Measurements from ENCODE around the gene RPS5.

The RPS5 gene

DNA sequence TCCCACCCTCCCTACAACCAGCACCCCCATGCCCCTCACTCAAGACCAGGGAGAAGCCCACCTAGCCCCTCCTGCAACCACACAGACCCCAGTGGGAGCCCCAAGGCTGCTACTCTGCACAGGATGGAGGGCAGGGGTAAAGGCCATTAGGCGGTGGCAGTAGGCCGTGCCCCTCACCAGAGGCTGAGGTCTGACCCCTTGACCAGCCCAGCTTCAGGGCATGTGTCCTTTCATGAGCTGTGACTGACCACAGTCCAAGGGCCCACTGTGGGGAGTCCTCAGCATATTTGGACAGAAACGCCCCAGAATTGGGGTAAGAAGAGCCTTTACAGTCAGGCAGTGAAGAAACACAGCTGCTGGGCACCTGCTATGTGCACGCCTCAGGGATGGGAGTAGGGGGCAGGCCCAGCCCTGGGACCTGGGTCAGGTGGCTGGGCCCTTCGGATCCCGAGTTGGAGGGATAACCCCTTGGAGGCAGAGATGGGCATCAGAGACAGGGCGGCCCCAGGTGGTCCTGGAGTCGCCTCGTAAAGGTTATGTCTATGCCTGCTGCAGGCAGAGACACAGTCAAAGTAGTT lies 1.7 kb upstream of the RPS5 start:
- DNase-seq (ENCODE audit: low read depth in 2 of 3, low spot score in 1 of 3) = no peak

- DNase-seq (ENCODE audit: low read depth in 2 of 3, low spot score in 1 of 3) = no peak
Observed at GRCh38 chr19:58385891-58386575, 1.0 kb upstream of the RPS5 start.

GRCh38 chr19:58387338-58388174 lies 487 bp downstream of the RPS5 start:
- no peak for DNase-seq (ENCODE audit: low read depth in 2 of 3, low spot score in 1 of 3)

GRCh38 chr19:58388175-58388526 lies 1.1 kb downstream of the RPS5 start:
- DNase-seq (ENCODE audit: low read depth in 2 of 3, low spot score in 1 of 3) = no peak

DNA sequence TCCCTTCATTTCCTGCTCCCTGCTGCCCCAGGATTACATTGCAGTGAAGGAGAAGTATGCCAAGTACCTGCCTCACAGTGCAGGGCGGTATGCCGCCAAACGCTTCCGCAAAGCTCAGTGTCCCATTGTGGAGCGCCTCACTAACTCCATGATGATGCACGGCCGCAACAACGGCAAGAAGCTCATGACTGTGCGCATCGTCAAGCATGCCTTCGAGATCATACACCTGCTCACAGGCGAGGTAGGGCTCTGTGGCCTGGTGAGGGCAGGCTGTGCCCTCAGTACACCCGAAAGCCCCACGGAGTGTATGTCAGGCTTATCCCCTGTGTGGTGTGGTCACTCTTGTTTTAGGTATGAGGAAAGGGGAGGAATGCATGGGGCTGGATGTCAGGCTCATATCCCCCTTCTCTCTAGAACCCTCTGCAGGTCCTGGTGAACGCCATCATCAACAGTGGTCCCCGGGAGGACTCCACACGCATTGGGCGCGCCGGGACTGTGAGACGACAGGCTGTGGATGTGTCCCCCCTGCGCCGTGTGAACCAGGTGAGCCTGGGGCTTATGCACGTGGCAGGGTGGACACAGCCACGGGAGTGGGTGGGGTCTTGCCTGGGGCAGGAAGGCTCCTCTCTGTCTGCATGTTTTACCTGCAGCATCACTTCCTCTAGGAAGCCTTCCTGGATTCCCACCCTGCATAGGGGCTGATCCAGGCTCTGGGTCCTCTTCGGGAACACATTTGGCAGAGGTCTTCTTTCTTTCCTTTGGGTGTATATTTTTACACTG lies 6.1 kb downstream of the RPS5 start:
- DNase-seq (ENCODE audit: low read depth in 2 of 3, low spot score in 1 of 3) = no peak

DNA sequence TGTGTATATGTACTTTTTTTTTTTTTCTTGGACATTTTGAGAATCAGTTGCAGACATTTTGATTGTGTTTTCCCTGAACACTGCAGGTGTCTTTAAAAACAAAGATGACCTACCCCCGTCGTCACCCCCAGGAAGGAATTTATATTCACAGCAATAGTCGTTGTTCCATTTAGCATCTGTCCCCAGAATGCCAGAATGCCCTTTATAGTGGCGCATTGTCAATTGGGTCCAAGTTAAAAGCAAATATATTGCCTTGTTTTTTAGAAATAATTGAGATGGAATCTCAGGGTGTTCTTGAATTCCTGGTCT lies 6.6 kb downstream of the RPS5 start:
- DNase-seq (ENCODE audit: low read depth in 2 of 3, low spot score in 1 of 3) = no peak

- DNase-seq (ENCODE audit: low read depth in 2 of 3, low spot score in 1 of 3) = no peak
Observed at GRCh38 chr19:58394821-58395219, 7.8 kb downstream of the RPS5 start.

DNA sequence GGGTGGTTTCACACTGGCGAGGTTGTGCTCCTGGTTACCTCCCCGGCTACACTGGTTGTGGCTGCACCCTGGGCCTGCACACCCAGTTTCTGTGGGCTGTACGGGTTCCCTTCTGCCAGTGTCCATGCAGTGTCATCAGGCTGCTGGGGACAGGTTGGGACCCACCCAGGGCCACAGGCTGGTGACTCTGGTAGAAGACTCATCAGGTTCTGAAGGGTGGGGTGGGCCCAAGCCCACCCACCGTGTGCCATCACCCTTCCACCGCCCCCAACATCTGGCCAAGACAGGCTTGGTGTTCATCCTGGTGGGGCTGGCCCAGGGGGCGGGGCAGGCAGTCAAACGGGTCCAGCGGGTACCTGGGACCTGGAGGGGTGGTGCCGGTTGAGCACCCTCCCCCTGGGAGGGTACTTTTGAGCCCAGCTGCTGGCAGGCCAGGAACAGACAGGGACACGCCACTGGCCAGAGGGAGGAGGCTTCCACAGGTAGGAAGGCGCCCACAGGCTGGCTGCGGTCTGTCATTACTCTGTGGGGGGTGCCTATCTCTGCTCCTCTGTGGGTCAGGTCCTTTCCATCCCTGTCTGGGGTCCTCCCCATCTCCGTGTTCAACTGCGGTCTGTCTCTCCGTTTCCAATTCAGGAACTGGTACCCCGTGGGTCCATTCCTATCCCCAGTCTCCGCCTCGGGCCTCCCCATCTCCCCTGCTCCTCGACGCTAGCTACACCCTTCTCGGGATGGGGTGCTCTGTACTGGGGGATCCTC lies 8.3 kb downstream of the RPS5 start, which contains the start of gene RNF225:
Gene RNF225 (plus strand): TSS at position 437 of the 759 bp plus-strand sequence. CDS start 434 bp downstream, outside the sequence.
- DNase-seq (ENCODE audit: low read depth in 2 of 3, low spot score in 1 of 3) = no peak

DNA sequence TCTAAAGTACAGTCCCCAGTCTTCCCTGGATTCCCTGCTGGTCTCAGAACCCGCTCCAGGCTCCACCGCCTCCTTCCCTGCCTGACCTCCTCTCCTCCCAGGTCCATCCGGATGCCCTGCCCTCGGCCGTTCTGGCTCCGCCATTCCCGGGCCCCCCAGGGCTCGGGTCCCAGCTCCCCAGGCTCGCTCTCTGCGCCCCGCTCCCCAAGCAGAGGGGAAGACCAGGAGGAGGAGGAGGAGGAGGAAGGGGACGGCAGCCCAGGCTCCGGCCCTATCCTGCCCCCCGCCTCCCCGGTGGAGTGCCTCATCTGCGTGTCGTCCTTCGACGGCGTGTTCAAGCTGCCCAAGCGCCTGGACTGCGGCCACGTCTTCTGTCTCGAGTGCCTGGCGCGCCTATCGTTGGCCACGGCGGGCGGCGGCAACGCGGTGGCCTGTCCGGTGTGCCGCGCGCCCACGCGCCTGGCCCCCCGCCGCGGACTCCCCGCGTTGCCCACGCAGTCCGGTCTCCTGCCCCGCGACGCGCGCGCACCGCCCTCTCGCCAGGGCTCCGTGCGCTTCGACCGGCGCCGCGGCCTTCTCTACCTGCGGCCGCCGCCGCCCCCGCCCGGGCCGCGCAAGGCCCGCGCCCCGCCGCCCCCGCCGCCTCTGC lies 9.0 kb downstream of the RPS5 start:
- DNase-seq (ENCODE audit: low read depth in 2 of 3, low spot score in 1 of 3) = no peak

DNA sequence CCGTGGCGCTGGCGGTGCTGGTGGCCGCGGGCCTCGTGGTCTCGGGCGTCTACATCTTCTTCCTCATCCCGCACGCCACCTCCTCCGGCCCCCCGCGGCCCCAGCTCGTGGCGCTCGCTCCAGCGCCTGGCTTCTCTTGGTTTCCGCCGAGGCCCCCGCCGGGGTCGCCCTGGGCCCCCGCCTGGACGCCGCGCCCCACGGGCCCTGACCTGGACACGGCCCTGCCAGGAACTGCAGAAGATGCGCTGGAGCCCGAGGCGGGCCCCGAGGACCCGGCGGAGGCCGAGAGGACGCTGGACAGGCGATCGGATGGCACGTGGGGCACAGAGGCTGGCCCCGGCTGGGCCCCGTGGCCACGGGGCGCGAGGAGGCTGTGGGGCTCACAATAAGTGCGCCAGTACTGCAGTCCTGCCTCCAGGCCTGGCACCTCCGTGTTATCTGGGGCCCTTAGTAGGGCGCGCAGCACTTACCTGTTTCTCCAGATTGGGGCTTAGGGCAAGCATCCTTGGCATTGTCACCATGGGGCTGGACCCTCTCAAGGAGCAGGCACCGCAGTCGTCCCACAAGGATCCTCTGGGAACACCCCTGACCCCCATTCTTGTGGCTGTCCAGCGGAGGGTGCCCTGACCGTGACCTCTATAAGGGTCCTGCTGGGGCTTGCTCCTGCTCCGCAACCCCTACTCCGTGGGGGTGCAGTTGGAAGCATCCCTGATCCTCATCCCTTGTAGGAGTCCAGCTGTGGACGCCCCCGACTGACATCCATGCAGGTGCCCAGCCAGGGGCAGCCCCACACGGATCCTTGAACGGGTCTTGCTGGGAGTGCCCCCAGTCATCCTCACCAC lies 9.8 kb downstream of the RPS5 start:
- DNase-seq (ENCODE audit: low read depth in 2 of 3, low spot score in 1 of 3) = no peak

- no peak for DNase-seq (ENCODE audit: low read depth in 2 of 3, low spot score in 1 of 3)
Observed at GRCh38 chr19:58397533-58398037, 10.5 kb downstream of the RPS5 start.

GRCh38 chr19:58398087-58398486 lies 11.0 kb downstream of the RPS5 start:
- no peak for DNase-seq (ENCODE audit: low read depth in 2 of 3, low spot score in 1 of 3)

GRCh38 chr19:58398545-58398944 lies 11.5 kb downstream of the RPS5 start:
- no peak for DNase-seq (ENCODE audit: low read depth in 2 of 3, low spot score in 1 of 3)

GRCh38 chr19:58399903-58400302 lies 12.8 kb downstream of the RPS5 start:
- DNase-seq (ENCODE audit: low read depth in 2 of 3, low spot score in 1 of 3) = no peak

- DNase-seq (ENCODE audit: low read depth in 2 of 3, low spot score in 1 of 3) = no peak
Observed at GRCh38 chr19:58400316-58400915, 13.3 kb downstream of the RPS5 start.

DNA sequence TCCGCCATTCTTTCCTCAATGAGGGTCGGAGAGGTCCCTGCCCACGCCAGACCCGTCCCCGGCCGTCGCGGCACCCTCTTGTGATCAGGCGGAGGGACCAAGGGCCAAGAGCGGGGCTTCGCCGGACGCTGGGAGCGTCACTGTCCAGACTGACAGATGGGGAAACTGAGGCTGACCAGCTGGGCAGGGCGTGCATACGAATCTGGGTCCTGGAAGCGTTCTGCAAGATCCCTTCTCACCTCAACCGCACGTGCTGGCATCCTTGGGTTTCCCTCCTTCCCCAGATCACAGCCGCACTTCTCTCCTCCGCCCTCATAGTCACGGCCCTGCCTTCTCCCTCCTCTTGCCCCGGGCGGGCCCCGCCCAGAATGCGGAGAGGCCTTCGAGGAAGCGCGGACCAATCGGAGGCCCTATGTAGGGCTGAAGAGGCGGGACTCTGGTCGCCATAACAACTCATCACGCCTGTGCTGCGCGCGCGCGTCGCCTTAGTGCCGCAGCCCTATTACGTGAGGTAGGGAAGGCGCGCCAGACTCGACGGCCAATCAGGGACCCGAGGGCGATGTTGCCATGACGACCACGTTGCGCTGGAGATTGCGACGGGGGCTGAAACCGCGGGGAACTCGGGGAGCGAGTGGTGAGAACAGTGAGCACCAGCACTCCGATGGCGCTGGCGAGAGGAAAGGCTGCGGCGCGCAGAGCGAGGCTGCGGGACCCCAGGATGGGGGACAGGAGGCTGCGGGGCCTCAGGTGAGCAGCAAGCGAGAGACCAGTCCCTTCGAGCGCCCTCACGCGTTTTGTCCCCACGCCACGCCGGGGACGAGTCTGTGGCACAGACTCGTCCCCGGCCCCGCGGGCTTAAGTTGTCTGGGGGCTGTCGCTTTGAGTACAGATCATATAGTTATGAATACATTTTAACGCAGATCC lies 14.1 kb downstream of the RPS5 start:
- peak; percentile 97 to 99 (median 99) for DNase-seq (ENCODE audit: low read depth in 2 of 3, low spot score in 1 of 3)

DNA sequence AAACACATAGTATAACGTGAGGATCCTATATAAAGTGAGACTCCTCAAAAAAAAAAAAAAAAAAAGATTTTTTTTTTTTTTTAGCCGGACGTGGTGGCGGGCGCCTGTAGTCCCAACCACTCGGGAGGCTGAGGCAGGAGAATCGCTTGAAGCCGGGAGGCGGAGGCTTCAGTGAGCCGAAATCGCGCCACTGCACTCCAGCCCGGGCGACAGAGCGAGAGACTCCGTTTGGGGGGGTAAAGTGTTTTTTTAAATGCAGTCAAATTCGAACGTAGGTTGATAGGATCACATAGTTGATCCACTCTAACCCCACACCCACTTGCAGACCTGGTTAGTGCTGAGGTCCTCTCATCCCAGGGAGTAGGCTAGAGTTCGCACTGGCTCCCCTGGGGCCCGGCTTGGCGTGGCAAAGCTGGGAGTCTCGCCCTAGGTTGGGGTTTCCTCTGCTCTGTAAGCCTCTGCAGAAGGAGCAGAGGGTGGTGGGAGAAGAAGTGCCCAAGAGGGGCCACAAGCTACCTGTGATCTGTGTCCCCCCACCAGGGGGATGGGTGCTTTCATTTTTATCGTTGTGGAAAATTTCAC lies 14.9 kb downstream of the RPS5 start:
- DNase-seq (ENCODE audit: low read depth in 2 of 3, low spot score in 1 of 3) = no peak
